Measurements from ENCODE around the gene SCN10A.

DNA sequence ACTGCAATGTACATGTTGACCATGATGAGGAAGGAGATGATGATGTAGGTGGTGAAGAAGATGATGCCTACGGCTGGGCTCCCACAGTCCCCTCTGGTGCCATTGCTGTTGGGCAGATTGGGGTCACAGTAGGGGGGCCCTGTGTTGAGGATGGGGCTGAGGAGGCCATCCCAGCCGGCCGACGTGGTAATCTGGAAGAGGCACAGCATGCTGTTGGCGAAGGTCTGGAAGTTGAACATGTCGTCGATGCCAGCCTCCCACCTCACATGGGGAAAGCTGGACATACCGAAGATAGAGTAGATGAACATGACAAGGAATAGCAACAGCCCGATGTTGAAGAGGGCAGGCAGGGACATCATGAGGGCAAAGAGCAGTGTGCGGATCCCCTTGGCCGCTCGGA is 118.0 kb downstream of the SCN10A start:
- TF ChIP-seq EZH2 (IDR thresholded peaks at IDR 0.05) (no peak), POLR2AphosphoS5 (IDR thresholded peaks at IDR 0.05; ENCODE audit: borderline replicate concordance, low read depth, low read length) (no peak), FOXP2 (optimal IDR thresholded peaks at IDR 0.05; ENCODE audit: control extremely low read depth, extremely low read length, insufficient read depth) (no peak)

Data from SK-N-MC (cell line).